GM10248 (cell line): ENCODE results near the gene FHIT.
"Not testable (repeated sequence)": the region's sequence is repeated elsewhere in the genome, so short reads cannot be mapped to it uniquely, and the experiment has no call there.

ENCODE experiments used
- CTCF ChIA-PET: fragments of 300-600 bp; sonication (Branson Sonifier 250); formaldehyde crosslinking; extraction: SDS; loops from one replicate; lab custom pipeline; 2021; ENCODE audit warnings: antibody characterized with exemption; lab: Yijun Ruan, JAX
- POLR2A ChIA-PET: fragments of 350-650 bp; sonication (Branson Sonifier 250); formaldehyde crosslinking; extraction: SDS; loops from one replicate; lab custom pipeline; 2020; ENCODE audit warnings: antibody characterized with exemption; lab: Yijun Ruan, JAX
- DNase-seq: peaks from one replicate; pipeline ENCODE4 v3.0.0; 2012; ENCODE audit errors: extremely low spot score
- TF ChIP-seq, protein P1 (sequence below): IDR thresholded peaks from 2 replicates; pipeline ENCODE4 v1.5.1; 2012; ENCODE audit warnings: mild to moderate bottlenecking, low read depth; ENCODE audit errors: extremely low read depth, missing control alignments, control extremely low read depth

The FHIT gene

DNA sequence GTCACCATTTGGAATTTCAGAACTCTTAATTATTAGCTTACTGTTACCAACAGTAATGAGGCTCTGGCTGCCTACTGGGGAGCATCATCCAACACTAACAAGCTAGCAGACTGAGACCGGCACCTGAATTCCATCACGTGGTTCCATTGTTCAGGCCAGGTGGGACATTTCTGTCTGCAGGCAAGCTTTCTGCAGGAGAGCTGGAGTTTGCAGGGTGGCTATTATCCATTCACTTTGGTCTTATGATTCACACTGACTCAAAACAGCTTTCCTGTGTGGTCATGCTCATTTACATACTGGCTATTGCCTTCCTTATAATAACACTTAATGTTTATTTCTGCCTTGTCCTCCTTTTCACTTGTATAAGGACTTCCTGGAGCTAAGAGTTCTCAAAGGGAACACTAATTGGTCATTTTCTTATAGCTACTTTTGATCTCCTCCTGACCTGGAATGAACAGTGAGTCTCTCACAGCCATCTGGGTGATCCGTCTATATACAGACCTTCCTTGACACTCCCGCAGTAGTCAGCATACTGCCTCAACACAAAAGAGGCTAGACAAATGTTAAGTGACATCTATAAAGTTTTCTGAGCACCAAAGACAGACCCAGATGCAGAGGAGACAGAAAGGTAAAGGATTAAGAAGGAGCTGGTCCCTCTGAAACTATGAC, 695.4 kb downstream of the FHIT start:
- ChIA-PET POLR2A (no interaction called here), CTCF (interaction anchor here (0.7 to 1.6 kb wide), 5 partner anchors 10 to 201 kb away, joined by 3 to 4 read pairs (median 3); no protein-coding TSS in a partner anchor)
- DNase-seq, result peak; percentile 32
- TF ChIP-seq, protein P1, sequence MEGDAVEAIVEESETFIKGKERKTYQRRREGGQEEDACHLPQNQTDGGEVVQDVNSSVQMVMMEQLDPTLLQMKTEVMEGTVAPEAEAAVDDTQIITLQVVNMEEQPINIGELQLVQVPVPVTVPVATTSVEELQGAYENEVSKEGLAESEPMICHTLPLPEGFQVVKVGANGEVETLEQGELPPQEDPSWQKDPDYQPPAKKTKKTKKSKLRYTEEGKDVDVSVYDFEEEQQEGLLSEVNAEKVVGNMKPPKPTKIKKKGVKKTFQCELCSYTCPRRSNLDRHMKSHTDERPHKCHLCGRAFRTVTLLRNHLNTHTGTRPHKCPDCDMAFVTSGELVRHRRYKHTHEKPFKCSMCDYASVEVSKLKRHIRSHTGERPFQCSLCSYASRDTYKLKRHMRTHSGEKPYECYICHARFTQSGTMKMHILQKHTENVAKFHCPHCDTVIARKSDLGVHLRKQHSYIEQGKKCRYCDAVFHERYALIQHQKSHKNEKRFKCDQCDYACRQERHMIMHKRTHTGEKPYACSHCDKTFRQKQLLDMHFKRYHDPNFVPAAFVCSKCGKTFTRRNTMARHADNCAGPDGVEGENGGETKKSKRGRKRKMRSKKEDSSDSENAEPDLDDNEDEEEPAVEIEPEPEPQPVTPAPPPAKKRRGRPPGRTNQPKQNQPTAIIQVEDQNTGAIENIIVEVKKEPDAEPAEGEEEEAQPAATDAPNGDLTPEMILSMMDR, result no peak

DNA sequence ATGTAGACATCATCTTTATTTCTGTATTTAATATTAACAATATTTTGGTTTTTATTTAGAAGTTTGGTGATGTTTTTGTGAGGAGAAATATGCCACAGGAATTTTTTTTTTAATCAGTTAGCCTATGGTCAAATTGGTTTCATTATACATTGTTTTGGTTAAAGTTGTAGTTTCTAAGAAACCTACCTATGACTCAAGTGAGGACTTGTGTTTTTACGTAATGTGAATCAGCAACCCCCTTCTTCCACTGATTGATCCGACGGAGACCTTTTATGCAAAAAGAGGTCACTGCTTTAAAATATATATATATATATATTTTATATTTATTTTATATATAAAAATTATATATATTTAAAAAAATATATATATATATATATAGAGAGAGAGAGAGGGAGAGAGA, 698.1 kb downstream of the FHIT start:
- ChIA-PET CTCF (no interaction called here), POLR2A (no interaction called here)
- TF ChIP-seq, protein P1, result no peak
- DNase-seq, result no peak

DNA sequence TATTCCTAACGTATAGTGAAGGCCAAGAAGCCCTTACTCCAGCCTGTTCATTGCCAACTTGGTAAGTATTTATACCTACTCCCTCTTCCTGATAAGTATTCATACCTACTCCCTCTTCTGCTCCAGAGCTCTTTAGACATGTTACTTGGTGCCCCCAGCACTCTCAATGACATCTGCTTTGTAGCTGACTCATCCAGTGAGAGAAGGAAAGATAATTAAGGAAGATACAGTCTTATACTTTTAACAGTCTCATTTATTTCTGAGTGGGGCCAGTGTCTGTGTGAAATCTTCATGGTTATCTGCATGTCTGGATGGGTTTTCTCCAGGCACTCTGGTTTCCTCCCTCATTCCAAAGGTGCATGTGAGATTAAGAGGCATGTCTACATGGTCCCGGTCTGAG, 698.7 kb downstream of the FHIT start:
- DNase-seq, result no peak
- TF ChIP-seq, protein P1, result no peak
- ChIA-PET CTCF (no interaction called here), POLR2A (no interaction called here)

DNA sequence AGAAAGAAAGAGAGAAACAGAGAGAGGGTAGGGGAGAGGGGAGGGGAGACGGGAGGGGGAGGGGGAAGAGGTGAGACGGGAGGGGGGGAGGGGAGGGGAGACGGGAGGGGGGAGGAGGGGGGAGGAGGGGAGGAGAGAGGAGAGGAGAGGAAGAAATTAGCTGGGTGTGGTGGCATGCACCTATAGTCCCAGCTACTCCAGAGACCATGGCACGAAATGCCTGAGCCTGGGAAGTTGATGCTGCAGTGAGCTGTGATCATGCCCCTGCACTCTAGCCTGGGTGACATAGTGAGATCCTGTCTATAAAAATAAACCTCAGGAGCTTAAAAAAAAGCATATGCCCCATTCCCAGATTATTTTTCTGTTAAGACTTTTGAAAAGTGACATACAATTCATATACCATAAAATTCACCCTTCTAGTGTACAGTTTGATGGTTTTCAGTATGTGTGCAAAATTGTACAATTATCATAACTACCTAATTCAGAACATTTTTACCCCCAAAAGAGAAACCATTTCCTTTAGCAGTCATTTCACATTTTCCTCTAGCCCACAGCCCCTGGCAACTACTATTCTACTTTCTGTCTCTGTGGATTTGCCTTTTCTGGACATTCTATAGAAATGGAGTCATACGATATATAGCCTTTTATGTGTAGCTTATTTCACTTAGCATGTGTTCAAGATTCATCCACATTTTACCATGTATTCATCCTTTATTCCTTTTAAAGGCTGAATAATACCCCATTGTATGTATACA, 699.6 kb downstream of the FHIT start:
- POLR2A ChIA-PET, result no interaction called here
- TF ChIP-seq, protein P1, result no peak
- no peak for DNase-seq
- CTCF ChIA-PET, result no interaction called here

DNA sequence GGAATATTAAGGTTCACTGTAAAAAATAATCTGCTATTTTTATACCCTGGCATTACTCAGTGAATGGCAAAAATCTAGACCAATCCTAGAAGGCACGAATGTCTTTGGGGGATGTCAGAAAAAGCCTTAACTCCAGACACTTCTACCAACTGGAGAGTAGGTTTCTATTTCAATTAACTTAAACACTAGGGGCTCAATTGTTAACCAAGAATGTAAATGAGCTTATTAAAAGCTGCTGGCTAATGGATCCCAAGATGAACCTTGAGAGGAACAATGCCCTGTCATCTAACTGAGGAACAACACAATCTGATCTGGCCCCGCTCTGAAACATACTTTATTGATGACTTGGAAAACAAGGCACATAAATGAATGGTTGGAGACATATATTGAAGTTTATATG, 701.4 kb downstream of the FHIT start:
- no peak for DNase-seq
- ChIA-PET POLR2A (no interaction called here), CTCF (no interaction called here)
- TF ChIP-seq, protein P1, result no peak

DNA sequence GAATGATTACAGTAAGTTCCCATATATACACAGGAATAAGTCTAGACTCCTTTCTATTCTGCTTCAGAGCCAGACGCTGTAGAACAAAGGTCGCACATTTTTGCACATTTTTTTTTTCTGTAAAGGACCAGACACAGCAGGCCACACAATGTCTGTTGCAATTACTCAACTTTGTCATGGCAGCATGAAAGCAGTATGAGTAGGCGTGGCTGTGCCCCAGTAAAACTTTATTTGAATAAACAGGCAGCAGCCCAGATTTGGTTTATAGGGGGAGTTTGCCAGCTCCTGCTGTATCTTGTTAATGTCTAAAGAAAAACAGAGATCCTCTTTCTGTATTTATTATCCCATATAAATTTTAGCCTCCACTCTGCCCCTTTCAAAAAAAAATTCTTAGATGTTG, 708.3 kb downstream of the FHIT start:
- POLR2A ChIA-PET, result no interaction called here
- TF ChIP-seq, protein P1, result no peak
- DNase-seq, result no peak
- CTCF ChIA-PET, result no interaction called here

DNA sequence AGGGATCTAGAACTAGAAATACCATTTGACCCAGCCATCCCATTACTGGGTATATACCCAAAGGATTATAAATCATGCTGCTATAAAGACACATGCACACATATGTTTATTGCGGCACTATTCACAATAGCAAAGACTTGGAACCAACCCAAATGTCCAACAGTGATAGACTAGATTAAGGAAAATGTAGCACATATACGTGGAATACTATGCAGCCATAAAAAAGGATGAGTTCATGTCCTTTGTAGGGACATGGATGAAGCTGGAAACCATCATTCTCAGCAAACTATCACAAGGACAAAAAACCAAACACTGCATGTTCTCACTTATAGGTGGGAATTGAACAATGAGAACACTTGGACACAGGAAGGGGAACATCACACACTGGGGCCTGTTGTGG, 711.9 kb downstream of the FHIT start:
- POLR2A ChIA-PET, DNase-seq, CTCF ChIA-PET: not testable (repeated sequence)
